Left forelimb (tissue), 1 donor: ENCODE data around the gene DUSP2.

Experiments
- DNase-seq: peaks from one replicate; pipeline ENCODE4 v3.0.0-alpha.2; 2018; ENCODE audit warnings: low spot score

DUSP2 gene

GRCh38 chr2:96102596-96103186 lies 42.5 kb downstream of the DUSP2 start:
- peak; percentile 45 for DNase-seq

GRCh38 chr2:96100893-96101304 lies 44.3 kb downstream of the DUSP2 start:
- peak; percentile 25 for DNase-seq

- peak; percentile 55 for DNase-seq
Observed at GRCh38 chr2:96099861-96100798, 45.1 kb downstream of the DUSP2 start.

DNA sequence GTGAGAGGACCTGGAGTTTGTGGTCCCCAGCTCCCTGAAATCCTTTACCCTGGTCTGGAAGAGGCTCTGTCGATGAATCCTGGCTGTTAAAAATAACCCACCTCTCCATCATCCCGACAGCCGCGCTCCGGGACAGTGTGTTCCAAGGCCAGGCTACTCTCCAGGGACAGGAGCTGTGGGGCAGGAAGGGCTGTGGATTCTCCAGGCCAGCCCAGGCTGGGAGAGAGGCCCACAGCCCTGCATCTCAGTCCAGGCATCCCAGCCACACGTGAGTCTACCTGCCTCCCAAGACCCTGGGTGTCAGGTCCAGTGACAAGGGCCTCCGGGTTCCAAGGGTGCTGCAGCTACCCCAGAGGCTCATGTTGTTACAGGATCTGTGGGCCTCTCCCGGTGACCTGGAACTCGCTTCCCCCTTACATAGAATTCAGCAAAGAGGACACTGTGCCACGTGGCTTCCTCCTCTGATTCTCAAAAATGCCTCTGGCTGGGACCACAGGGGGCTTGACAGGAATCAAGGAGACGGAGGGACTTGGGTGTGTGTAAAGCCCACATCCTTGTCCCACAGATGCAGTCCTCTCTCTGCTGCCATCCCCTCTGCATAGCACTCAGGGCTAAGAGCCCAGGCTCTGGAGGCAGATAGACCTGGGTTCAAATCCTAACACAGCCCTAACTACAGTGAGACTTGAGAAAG lies 46.2 kb downstream of the DUSP2 start:
- DNase-seq: peak; percentile 47

- peak; percentile 44 for DNase-seq
Observed at GRCh38 chr2:96097951-96098823, 47.1 kb downstream of the DUSP2 start.

GRCh38 chr2:96097441-96097840 lies 47.8 kb downstream of the DUSP2 start:
- no peak for DNase-seq

- DNase-seq: no peak
Observed at GRCh38 chr2:96095116-96095636, 50.1 kb downstream of the DUSP2 start.

- no peak for DNase-seq
Observed at GRCh38 chr2:96093528-96093927, 51.7 kb downstream of the DUSP2 start.
